C4-2B (cell line): ENCODE results near the gene KLC1.

Experiments used
- H3K27ac ChIP-seq: fragments of 450-650 bp; 2 replicates; pipeline ENCODE4 v1.5.1; 2017
- ZFX ChIP-seq: fragments of 450-650 bp; IDR thresholded peaks from 2 replicates; pipeline ENCODE4 v1.6.1; 2017
- TF ChIP-seq, protein P1 (sequence below): fragments of 450-650 bp; conservative IDR thresholded peaks from 2 replicates; pipeline ENCODE4 v1.5.1; 2017; ENCODE audit warnings: mild to moderate bottlenecking

KLC1 gene

DNA sequence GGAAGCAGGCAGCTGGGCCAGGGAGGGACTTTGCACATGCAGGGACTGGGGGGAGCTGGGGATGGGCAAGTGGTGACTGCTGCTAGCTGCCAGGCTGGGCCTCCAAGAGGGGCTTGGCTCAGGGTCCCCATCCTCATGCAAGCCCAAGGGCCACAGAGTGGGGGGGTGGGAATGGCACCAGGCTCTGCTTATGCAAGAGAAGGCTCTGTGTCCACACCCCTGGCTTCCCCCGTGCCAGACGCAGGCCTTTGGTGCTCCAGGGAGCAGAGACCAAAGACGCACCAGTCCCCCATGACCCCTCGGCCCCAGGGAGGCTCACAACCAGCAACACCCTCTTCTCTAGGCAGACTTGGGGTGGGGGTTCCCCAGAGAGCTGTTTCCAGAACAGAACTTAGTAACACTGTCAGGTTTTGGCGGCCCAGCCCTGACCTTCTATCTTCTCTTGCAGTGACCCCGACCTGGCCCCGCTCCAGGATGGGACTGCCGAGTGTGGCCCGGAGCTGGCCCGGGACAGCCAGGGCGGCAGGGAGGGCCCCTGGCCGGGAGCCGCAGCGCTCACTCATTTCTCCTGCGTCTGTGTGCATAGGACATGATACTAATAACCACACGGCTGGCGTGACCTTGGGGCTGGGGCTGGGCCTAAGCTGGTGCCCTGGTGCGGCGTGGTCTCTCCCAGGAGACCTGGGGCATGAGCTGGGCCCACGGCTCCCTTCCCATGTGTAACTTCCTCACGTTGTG lies 71.9 kb downstream of the KLC1 start:
- TF ChIP-seq, protein P1, sequence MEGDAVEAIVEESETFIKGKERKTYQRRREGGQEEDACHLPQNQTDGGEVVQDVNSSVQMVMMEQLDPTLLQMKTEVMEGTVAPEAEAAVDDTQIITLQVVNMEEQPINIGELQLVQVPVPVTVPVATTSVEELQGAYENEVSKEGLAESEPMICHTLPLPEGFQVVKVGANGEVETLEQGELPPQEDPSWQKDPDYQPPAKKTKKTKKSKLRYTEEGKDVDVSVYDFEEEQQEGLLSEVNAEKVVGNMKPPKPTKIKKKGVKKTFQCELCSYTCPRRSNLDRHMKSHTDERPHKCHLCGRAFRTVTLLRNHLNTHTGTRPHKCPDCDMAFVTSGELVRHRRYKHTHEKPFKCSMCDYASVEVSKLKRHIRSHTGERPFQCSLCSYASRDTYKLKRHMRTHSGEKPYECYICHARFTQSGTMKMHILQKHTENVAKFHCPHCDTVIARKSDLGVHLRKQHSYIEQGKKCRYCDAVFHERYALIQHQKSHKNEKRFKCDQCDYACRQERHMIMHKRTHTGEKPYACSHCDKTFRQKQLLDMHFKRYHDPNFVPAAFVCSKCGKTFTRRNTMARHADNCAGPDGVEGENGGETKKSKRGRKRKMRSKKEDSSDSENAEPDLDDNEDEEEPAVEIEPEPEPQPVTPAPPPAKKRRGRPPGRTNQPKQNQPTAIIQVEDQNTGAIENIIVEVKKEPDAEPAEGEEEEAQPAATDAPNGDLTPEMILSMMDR = no peak
- TF ChIP-seq ZFX = no peak
- H3K27ac ChIP-seq = no peak overlapping the region

DNA sequence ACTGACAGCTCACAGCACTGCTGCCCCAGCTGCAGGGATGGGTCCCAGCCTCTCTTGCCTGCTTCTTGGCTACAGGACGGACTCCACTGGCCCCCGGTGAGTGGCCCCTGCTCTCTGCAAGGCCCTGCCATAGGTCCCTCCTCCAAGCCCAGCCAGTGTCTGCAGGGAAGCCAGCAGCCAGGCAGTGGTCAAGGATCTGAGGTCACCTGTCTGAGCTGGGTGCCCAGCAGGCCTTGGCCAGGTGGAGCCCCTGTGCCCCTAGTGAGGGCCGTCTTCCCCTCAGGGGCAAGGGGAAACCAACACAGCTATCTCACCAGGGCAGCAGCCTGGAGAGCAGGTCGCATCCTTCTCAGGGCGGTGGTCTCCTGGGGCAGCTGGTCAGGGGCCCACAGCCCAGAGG lies 73.1 kb downstream of the KLC1 start:
- H3K27ac ChIP-seq = no peak overlapping the region
- no peak for TF ChIP-seq ZFX

DNA sequence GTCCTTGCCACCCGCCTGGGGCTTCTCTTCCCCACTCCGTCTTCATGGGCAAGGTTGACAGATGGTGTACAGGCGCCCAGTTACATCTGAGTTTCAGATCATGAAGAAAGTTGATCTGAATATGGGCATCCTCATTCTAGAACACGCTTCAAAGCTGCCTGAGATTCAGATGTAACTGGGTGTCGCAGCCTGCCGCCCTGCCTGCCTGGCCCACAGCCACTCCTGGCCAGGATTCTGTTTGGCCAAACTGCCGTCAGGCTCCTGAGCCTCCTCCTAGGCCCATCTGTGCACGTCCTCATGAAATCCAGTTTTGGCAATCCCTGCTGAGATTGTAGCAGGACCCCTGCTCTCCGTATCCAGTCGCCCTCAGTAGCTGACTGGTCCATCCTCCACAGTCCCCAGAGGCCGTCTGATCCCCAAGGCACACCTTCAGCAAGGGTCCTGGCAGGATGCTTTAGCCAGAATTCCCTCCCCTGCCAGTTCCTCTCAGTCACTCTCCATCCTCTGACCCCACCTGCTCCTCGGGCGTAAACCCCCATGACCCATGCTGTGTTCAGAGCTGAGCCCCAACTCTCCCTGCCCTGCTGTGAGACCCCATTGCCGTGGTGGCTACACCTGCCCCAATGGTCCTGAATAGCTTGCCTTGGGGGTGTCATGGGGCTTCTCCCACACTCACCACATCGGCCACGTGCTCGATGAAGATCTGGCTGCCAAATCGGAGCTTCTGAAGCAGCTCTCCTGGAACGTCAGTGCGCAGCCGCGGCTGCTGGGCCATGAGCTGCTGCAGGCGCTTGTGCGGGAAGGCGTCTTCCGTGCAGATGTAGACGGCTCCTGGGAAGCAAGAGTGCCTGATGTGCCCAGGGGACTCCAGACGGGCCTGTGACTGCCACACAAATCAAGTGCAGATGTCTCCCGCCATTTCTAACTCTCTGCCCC lies 73.8 kb downstream of the KLC1 start:
- no peak overlapping the region for H3K27ac ChIP-seq
- no peak for TF ChIP-seq ZFX
- TF ChIP-seq, protein P1 = no peak

DNA sequence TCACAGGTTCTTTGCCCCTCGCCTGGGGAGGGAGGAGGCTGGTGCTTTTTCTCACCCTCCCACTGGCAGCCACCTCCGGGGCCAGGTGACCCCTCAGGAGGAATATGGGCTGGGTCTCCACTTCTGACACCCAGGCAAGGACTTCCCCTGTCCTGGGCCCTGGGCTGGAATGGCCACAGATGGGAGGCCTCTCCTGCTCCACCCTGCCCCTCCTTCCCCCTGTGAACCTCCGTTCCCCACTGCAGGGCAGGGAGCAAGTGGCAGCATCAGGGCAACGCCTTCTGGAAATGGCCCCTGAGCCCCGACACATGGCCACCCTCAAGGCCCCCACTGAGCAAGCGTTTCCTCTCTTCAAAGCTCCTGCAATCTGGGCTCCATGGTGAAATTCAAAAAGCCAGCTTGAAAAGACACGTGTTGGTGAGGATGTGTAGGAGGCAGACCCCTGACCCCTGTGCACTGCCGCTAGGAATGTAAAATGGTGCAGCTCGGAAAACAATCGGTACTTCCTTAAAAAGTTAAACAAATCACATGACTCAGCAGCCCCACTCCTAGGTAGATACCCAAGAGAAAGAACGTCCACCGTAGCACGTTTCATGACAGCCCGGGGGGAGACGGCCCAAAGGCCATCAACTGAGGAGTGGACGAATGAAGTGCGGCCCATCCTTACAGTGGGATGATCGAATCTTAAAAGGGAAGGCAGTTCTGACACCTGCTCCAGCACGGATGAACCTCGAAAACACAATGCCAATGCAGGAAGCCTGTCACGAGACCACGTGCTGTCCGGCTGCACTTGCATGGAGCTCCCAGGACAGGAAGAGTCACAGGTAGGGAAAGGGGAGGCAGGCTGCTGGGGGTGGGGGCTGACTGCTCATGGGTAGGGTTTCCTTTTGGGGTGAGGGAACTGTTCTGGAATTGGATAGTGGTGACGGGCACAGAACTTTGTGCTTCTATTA lies 74.7 kb downstream of the KLC1 start:
- no peak overlapping the region for H3K27ac ChIP-seq
- TF ChIP-seq, protein P1 = no peak
- TF ChIP-seq ZFX = no peak

DNA sequence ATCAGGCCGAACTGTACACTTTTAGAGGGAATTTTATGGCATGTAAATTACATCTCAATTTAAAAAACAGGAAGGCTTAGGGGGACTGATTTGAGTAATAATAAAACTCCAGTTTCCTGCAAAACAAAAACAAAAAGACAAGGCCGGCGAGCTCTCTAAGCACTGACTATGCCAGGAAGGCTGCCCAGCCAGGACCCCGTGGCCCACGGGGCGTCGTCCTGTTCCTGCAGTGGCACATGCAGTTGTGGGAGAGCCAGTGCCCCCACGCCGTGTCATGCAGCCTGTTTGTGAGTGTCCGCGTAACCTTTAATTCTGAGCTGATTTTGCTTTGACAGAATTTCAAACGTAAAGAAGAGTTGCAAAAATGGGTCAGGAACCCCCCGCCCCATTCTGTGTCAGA lies 75.7 kb downstream of the KLC1 start:
- TF ChIP-seq, protein P1 = no peak
- no peak for TF ChIP-seq ZFX
- no peak overlapping the region for H3K27ac ChIP-seq

DNA sequence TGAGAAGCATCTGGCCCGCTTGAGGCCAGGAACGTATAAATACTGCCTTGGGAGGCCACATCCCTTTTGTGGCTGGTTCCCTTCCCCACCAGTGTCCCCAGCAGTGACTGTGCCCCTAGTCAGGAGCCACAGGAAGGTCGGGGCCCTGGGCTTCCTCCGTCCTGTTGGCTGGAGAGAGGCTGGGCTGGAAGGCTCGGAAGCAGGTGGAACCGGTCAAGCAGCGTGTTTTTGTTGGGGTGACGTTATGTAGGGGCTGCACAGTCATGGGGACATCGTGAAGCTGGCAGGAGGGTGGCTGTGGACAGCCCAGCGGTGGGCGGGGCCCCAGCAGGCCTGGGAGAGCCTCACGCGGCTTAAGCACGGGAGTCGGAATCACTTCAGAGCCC lies 76.1 kb downstream of the KLC1 start:
- no peak overlapping the region for H3K27ac ChIP-seq
- TF ChIP-seq, protein P1 = no peak
- no peak for TF ChIP-seq ZFX

DNA sequence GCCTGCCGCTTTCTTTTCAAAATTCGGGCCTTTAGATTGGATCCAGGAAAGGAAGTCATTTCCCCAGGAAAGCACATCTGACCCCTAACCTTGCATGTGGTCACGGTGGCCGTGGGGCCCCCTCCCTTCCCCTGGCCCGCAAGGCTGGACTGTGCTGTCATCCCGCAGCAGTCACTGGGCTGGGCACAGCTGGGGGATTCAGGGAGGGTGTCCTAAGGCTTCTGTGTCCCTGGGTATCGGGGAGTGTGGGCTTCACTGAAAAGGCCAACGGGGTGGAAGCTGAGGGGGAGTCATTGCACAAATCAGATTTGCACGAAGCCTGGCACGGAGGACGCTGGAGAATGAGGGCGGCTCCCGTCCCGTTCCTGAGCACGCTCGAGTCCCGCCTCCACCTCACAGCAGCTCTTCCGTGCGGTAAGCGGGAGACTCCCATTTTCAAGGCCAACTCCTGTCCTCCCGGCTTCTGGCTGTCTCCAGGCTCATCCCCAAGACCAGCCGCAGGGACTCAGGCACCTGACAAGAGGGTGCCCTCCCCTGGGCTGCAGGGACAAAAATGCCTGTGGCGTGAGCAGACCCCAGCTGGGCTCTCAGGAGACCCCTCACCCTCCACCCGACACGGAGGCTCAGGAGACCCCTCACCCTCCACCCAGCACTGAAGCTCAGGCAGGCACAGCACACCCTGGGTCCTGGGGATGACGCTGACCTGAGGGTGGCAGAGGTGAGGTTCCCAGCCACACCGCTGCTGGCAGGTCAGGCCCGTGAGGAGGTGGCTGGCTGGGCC lies 76.7 kb downstream of the KLC1 start:
- no peak overlapping the region for H3K27ac ChIP-seq
- TF ChIP-seq, protein P1 = no peak
- TF ChIP-seq ZFX = no peak
